ENCODE results near the gene CD82. TPM values are rescaled to one million over a fixed set of nuclear protein-coding genes. Genes with fewer than 3 reads are reported as not detected.

The CD82 gene
- total and polyA plus RNA-seq, 4 experiments from 2014 or later: 130 to 260 (median 191) TPM

- H3K27ac Mint-ChIP-seq: peak overlapping the region; percentile 83 to 96 (median 92)
- CTCF ChIA-PET (ENCODE audit: partially characterized antibody): interaction anchor here (0.7 to 10.8 kb wide), 18 partner anchors 8 to 1343 kb away, joined by 3 to 699 read pairs (median 4); partner anchors contain the start of gene CD82
- intact Hi-C loops (cut with micrococcal nuclease): loop anchor here (1.0 kb wide), 2 partner anchors 15 to 47 kb away; partner anchors contain the start of gene CD82
- no peaks in the 10 kb centered on the region for H3K9me3 ChIP-seq (ENCODE audit: control insufficient read depth in 1 of 2, low read length in 2 of 2)
- peaks cover 33 to 60% of the 10 kb centered on the region in 2 donors for H3K36me3 Mint-ChIP-seq
- H3K4me1 Mint-ChIP-seq: peaks cover 54 to 100% (median 80%) of the 10 kb centered on the region in 4 donors
- H3K27me3 ChIP-seq (ENCODE audit: insufficient read depth, low read length): no peaks in the 10 kb centered on the region
- H3K4me3 Mint-ChIP-seq: peak overlapping the region in 7 of 8 donors; percentile 22 to 70 (median 52)
- no peaks in the 10 kb centered on the region for H3K9me3 Mint-ChIP-seq
- no peak overlapping the region for H3K4me3 ChIP-seq (ENCODE audit: low read length in 2 of 2)
- peaks cover 100% of the 10 kb centered on the region for H3K4me1 ChIP-seq (ENCODE audit: insufficient read depth, low read length)
- peaks cover 21% of the 10 kb centered on the region for H3K36me3 ChIP-seq (ENCODE audit: insufficient read depth, low read length)
- POLR2A ChIA-PET (ENCODE audit: partially characterized antibody): interaction anchor here (1.0 to 11.1 kb wide), 8 partner anchors 16 to 135 kb away, joined by 3 to 397 read pairs (median 10); partner anchors contain the start of gene CD82
- no peaks in the 10 kb centered on the region for H3K27me3 Mint-ChIP-seq
- DNase-seq: peak; percentile 75 to 94 (median 77)
- H3K27ac ChIP-seq (ENCODE audit: low read depth, low read length): peak overlapping the region; percentile 53
Measured at GRCh38 chr11:44611687-44612434, 46.4 kb downstream of the CD82 start.

GRCh38 chr11:44613153-44613552 is 47.7 kb downstream of the CD82 start:
- Histone ChIP-seq H3K4me3 (ENCODE audit: low read length in 2 of 2) (no peak overlapping the region), H3K27me3 (ENCODE audit: insufficient read depth, low read length) (no peaks in the 10 kb centered on the region), H3K27ac (ENCODE audit: low read depth, low read length) (peak overlapping the region; percentile 34), H3K4me1 (ENCODE audit: insufficient read depth, low read length) (peaks cover 90% of the 10 kb centered on the region), H3K36me3 (ENCODE audit: insufficient read depth, low read length) (peaks cover 17% of the 10 kb centered on the region), H3K9me3 (ENCODE audit: control insufficient read depth in 1 of 2, low read length in 2 of 2) (no peaks in the 10 kb centered on the region)
- DNase-seq: peak in 1 of 5 donors; percentile 19
- ChIA-PET CTCF (ENCODE audit: partially characterized antibody) (interaction anchor here (0.8 to 10.8 kb wide), 10 partner anchors 9 to 491 kb away, joined by 3 to 699 read pairs (median 9); partner anchors contain the start of gene CD82), POLR2A (ENCODE audit: partially characterized antibody) (interaction anchor here (2.6 to 11.1 kb wide), 4 partner anchors 18 to 49 kb away, joined by 9 to 397 read pairs (median 118); partner anchors contain the start of gene CD82)
- H3K36me3 Mint-ChIP-seq: peaks cover 23 to 57% of the 10 kb centered on the region in 2 donors
- no peaks in the 10 kb centered on the region for H3K27me3 Mint-ChIP-seq
- H3K4me1 Mint-ChIP-seq: peaks cover 51 to 90% (median 75%) of the 10 kb centered on the region in 4 donors
- H3K27ac Mint-ChIP-seq: peak overlapping the region; percentile 84 to 93 (median 87)
- intact Hi-C loops (cut with micrococcal nuclease): no loop called here
- peak overlapping the region in 4 of 8 donors; percentile 41 to 62 (median 56) for H3K4me3 Mint-ChIP-seq
- no peaks in the 10 kb centered on the region for H3K9me3 Mint-ChIP-seq

- ChIA-PET CTCF (ENCODE audit: partially characterized antibody) (interaction anchor here (1.0 to 10.8 kb wide), 7 partner anchors 10 to 490 kb away, joined by 3 to 699 read pairs (median 5); partner anchors contain the start of gene CD82), POLR2A (ENCODE audit: partially characterized antibody) (interaction anchor here (9.7 to 11.1 kb wide), 2 partner anchors 19 to 50 kb away, joined by 210 to 397 read pairs; partner anchors contain the start of gene CD82)
- Mint-ChIP-seq H3K4me3 (peak overlapping the region in 2 of 8 donors; percentile 2 to 36), H3K27ac (peak overlapping the region; percentile 79 to 93 (median 91)), H3K4me1 (peaks cover 40 to 80% (median 66%) of the 10 kb centered on the region in 4 donors), H3K36me3 (peaks cover 27 to 54% of the 10 kb centered on the region in 2 donors), H3K9me3 (no peaks in the 10 kb centered on the region), H3K27me3 (no peaks in the 10 kb centered on the region)
- intact Hi-C loops (cut with micrococcal nuclease): no loop called here
- no peak for DNase-seq
- H3K9me3 ChIP-seq (ENCODE audit: control insufficient read depth in 1 of 2, low read length in 2 of 2): no peaks in the 10 kb centered on the region
- H3K4me3 ChIP-seq (ENCODE audit: low read length in 2 of 2): no peak overlapping the region
- H3K27me3 ChIP-seq (ENCODE audit: insufficient read depth, low read length): no peaks in the 10 kb centered on the region
- peak overlapping the region; percentile 21 for H3K27ac ChIP-seq (ENCODE audit: low read depth, low read length)
- H3K36me3 ChIP-seq (ENCODE audit: insufficient read depth, low read length): peaks cover 26% of the 10 kb centered on the region
- peaks cover 78% of the 10 kb centered on the region for H3K4me1 ChIP-seq (ENCODE audit: insufficient read depth, low read length)
Measured at GRCh38 chr11:44614281-44614775, 48.9 kb downstream of the CD82 start.

DNA sequence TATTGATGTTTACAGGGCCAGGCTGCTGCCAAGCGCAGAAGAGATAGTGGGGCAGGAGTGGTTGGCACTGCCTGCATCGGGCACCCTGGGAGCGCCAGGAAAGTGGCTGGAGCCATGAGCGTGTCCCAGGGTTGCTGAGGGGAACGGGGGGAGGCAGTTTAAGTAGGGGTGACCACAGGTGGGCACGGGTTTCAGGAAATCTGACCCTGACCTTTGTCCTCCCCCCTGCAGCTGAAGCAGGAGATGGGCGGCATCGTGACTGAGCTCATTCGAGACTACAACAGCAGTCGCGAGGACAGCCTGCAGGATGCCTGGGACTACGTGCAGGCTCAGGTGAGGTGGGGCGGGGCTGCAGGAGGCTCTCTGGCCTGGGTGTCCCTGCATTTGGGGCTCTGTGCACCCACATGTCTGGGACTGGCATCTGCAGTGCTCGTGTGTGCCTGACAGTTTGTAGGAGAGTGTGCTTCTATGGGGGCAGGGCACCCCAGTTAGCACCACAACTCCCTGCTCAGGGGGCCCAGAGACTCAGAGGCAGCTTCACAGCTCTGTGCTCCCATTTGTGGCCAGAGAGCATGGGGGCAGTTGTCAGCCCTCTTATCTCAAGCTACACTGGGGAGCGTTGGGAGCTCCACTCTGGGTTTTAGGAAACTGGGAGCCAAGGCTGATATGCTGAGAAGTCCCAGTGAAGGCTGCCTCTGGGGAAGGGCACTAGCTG is 49.7 kb downstream of the CD82 start:
- Histone ChIP-seq H3K27ac (ENCODE audit: low read depth, low read length) (peak overlapping the region; percentile 21), H3K4me3 (ENCODE audit: low read length in 2 of 2) (no peak overlapping the region), H3K36me3 (ENCODE audit: insufficient read depth, low read length) (peaks cover 26% of the 10 kb centered on the region), H3K9me3 (ENCODE audit: control insufficient read depth in 1 of 2, low read length in 2 of 2) (no peaks in the 10 kb centered on the region), H3K27me3 (ENCODE audit: insufficient read depth, low read length) (no peaks in the 10 kb centered on the region), H3K4me1 (ENCODE audit: insufficient read depth, low read length) (peaks cover 69% of the 10 kb centered on the region)
- Mint-ChIP-seq H3K9me3 (no peaks in the 10 kb centered on the region), H3K27me3 (no peaks in the 10 kb centered on the region), H3K4me3 (peak overlapping the region in 1 of 8 donors; percentile 59), H3K4me1 (peaks cover 31 to 71% (median 57%) of the 10 kb centered on the region in 4 donors), H3K36me3 (peaks cover 27 to 45% of the 10 kb centered on the region in 2 donors), H3K27ac (peak overlapping the region in 6 of 7 donors; percentile 85 to 93 (median 90))
- intact Hi-C loops (cut with micrococcal nuclease): no loop called here
- DNase-seq: peak in 1 of 5 donors; percentile 25
- ChIA-PET POLR2A (ENCODE audit: partially characterized antibody) (interaction anchor here (0.6 to 11.1 kb wide), 3 partner anchors 20 to 103 kb away, joined by 3 to 397 read pairs (median 210); partner anchors contain the start of gene CD82), CTCF (ENCODE audit: partially characterized antibody) (interaction anchor here (1.2 to 10.8 kb wide), 7 partner anchors 11 to 296 kb away, joined by 3 to 699 read pairs (median 5); partner anchors contain the start of gene CD82)

- no peaks in the 10 kb centered on the region for H3K9me3 ChIP-seq (ENCODE audit: control insufficient read depth in 1 of 2, low read length in 2 of 2)
- intact Hi-C loops (cut with micrococcal nuclease): no loop called here
- no peak overlapping the region for H3K4me3 Mint-ChIP-seq
Measured at GRCh38 chr11:44615913-44616791, 50.7 kb downstream of the CD82 start.

More at GRCh38 chr11:44615913-44616791, 50.7 kb downstream of the CD82 start:
- H3K27ac Mint-ChIP-seq: peak overlapping the region in 5 of 7 donors; percentile 22 to 90 (median 35)
- no peak for DNase-seq
- peaks cover 26% of the 10 kb centered on the region for H3K36me3 ChIP-seq (ENCODE audit: insufficient read depth, low read length)
- peaks cover 27 to 70% (median 54%) of the 10 kb centered on the region in 4 donors for H3K4me1 Mint-ChIP-seq
- no peak overlapping the region for H3K27ac ChIP-seq (ENCODE audit: low read depth, low read length)
- no peak overlapping the region for H3K4me3 ChIP-seq (ENCODE audit: low read length in 2 of 2)
- no peaks in the 10 kb centered on the region for H3K27me3 ChIP-seq (ENCODE audit: insufficient read depth, low read length)
- POLR2A ChIA-PET (ENCODE audit: partially characterized antibody): interaction anchor here (9.7 to 11.1 kb wide), 2 partner anchors 21 to 52 kb away, joined by 210 to 397 read pairs; partner anchors contain the start of gene CD82
- no peaks in the 10 kb centered on the region for H3K27me3 Mint-ChIP-seq
- H3K9me3 Mint-ChIP-seq: peaks cover 0 to 2% (median 0%) of the 10 kb centered on the region in 8 donors
- CTCF ChIA-PET (ENCODE audit: partially characterized antibody): interaction anchor here (1.0 to 10.8 kb wide), 23 partner anchors 9 to 297 kb away, joined by 3 to 699 read pairs (median 7); partner anchors contain the start of gene CD82
- peaks cover 60% of the 10 kb centered on the region for H3K4me1 ChIP-seq (ENCODE audit: insufficient read depth, low read length)
- H3K36me3 Mint-ChIP-seq: peaks cover 31 to 52% of the 10 kb centered on the region in 2 donors

All from CD4-positive, alpha-beta memory T cell (primary cell).